HepG2 (cell line): ENCODE results near the gene NKIRAS1. TPM values are rescaled to one million over a fixed set of nuclear protein-coding genes. Genes with fewer than 3 reads are reported as not detected.

Experiments
- ATAC-seq: fragments of 200-7000 bp; cut with Tn5 transposase; 3 replicates; pipeline ENCODE4 v1.9.1; 2020; ENCODE audit warnings: mild to moderate bottlenecking, moderate library complexity
- BruUV-seq: library from RNA; stranded (reverse); fragments of 400-500 nt; replicated peaks from 2 replicates; lab custom pipeline; 2021; lab: Mats Ljungman, UMichigan
- CTCF ChIA-PET: fragments of 300-600 bp; formaldehyde crosslinking; extraction: SDS; loops from one replicate; lab custom pipeline; 2021; ENCODE audit warnings: low total read pairs, inconsistent platforms, low intra/inter-chr PET ratio; lab: Yijun Ruan, JAX
- POLR2A ChIA-PET: fragments of 350-600 bp; sonication (Branson Sonifier 250); formaldehyde crosslinking; loops from one replicate; lab custom pipeline; 2020; ENCODE audit warnings: antibody characterized with exemption, inconsistent platforms; lab: Yijun Ruan, JAX
- DNase-seq: peaks from one replicate; pipeline ENCODE4 v3.0.0-alpha.2; 2015; ENCODE audit warnings: low spot score
- FAIRE-seq: peaks from 3 replicates; lab custom pipeline; 2011; peaks lifted over from hg19 to GRCh38; lab: Jason Lieb, UNC
- H2AFZ ChIP-seq: one replicate; pipeline ENCODE4 v1.6.1; 2011; ENCODE audit warnings: low read length, inconsistent platforms
- H3K27ac ChIP-seq: fragments of 300-600 bp; 3 replicates; pipeline ENCODE4 v1.8.0; 2011; ENCODE audit warnings: mixed run types, mild to moderate bottlenecking, mixed read lengths, low read length, inconsistent platforms; ENCODE audit not compliant: insufficient read depth; ENCODE audit errors: extremely low read length
- H3K27me3 ChIP-seq, 2 experiments: fragments of 200-600 bp in 1 of 2; 2 replicates in 1 of 2; 3 replicates in 1 of 2; pipeline versions ENCODE4 v1.6.0 to v1.8.0; 2011; ENCODE audit warnings: low read length in 2 of 2, mild to moderate bottlenecking in 2 of 2, moderate library complexity in 2 of 2, inconsistent platforms in 1 of 2; ENCODE audit not compliant: insufficient read depth in 2 of 2, control insufficient read depth in 1 of 2
- H3K36me3 ChIP-seq, 2 experiments: fragments of 200-600 bp in 1 of 2; replicated peaks in 1 of 2; 2 replicates in 1 of 2; 3 replicates in 1 of 2; pipeline versions ENCODE4 v1.5.1 to v1.8.0; 2011; ENCODE audit warnings: low read length in 2 of 2, inconsistent platforms in 1 of 2; ENCODE audit not compliant: insufficient read depth in 2 of 2, control insufficient read depth in 1 of 2
- H3K4me1 ChIP-seq: 2 replicates; pipeline ENCODE4 v1.5.1; 2012; ENCODE audit warnings: low read length, inconsistent platforms; ENCODE audit not compliant: insufficient read depth
- H3K4me2 ChIP-seq: 2 replicates; pipeline ENCODE4 v1.6.0; 2011; ENCODE audit warnings: low read depth, low read length, inconsistent platforms
- H3K4me3 ChIP-seq, 3 experiments: fragments of 200-600 bp in 1 of 3; sonication (generic), shearing (Covaris generic) in 1 of 3; replicated peaks in 1 of 3; 2 replicates each; pipeline ENCODE4 v1.5.1; 2011 to 2016; ENCODE audit warnings: low read length in 3 of 3, inconsistent platforms in 2 of 3, low read depth in 2 of 3, mild to moderate bottlenecking in 2 of 3, control low read depth in 1 of 3, mixed read lengths in 1 of 3; ENCODE audit not compliant: insufficient read depth in 1 of 3
- H3K79me2 ChIP-seq: one replicate; pipeline ENCODE4 v1.6.1; 2011; ENCODE audit warnings: low read length, inconsistent platforms; ENCODE audit not compliant: insufficient read depth
- H3K9ac ChIP-seq: 2 replicates; pipeline ENCODE4 v1.6.0; 2011; ENCODE audit warnings: mild to moderate bottlenecking, low read depth, low read length, inconsistent platforms; ENCODE audit not compliant: insufficient read depth
- H3K9me3 ChIP-seq: 2 replicates; pipeline ENCODE4 v1.5.1; 2012; ENCODE audit warnings: mild to moderate bottlenecking, low read length
- H4K20me1 ChIP-seq: 2 replicates; pipeline ENCODE4 v1.6.0; 2011; ENCODE audit warnings: inconsistent platforms, mild to moderate bottlenecking, low read length, moderate library complexity; ENCODE audit not compliant: insufficient read depth
- CBX2 ChIP-seq, 2 experiments: fragments of 200-600 bp in 1 of 2; sonication (generic); formaldehyde crosslinking in 1 of 2; IDR thresholded peaks; 2 replicates each; pipeline versions ENCODE4 v1.7.0 to v1.8.1; 2018 to 2022; ENCODE audit warnings: low read depth in 2 of 2, low read length in 1 of 2, mild to moderate bottlenecking in 1 of 2, missing genetic modification reagents in 1 of 2
- MLLT10 ChIP-seq: sonication (generic); formaldehyde crosslinking; IDR thresholded peaks from 2 replicates; pipeline ENCODE4 v1.4.0; 2020; ENCODE audit warnings: missing genetic modification reagents
- MLXIP ChIP-seq: sonication (generic); formaldehyde crosslinking; IDR thresholded peaks from 2 replicates; pipeline ENCODE4 v1.9.0; 2021; ENCODE audit warnings: missing genetic modification reagents, borderline replicate concordance
- TBP ChIP-seq: sonication (generic); formaldehyde crosslinking; IDR thresholded peaks from 2 replicates; pipeline ENCODE4 v1.5.0; 2020; ENCODE audit warnings: missing genetic modification reagents
- XRCC5 ChIP-seq: fragments of 200-400 bp; formaldehyde crosslinking; optimal IDR thresholded peaks from 2 replicates; pipeline ENCODE3; 2017; ENCODE audit warnings: mild to moderate bottlenecking, low read length
- YEATS4 ChIP-seq: sonication (generic); formaldehyde crosslinking; IDR thresholded peaks from 2 replicates; pipeline ENCODE4 v1.4.0; 2020; ENCODE audit warnings: missing genetic modification reagents, borderline replicate concordance
- ZNF253 ChIP-seq: sonication (generic); formaldehyde crosslinking; IDR thresholded peaks from 2 replicates; pipeline ENCODE4 v1.8.0; 2022; ENCODE audit warnings: mild to moderate bottlenecking, missing genetic modification reagents, borderline replicate concordance
- ZNF264 ChIP-seq: sonication (generic); formaldehyde crosslinking; IDR thresholded peaks from 2 replicates; pipeline ENCODE4 v1.4.0; 2020; ENCODE audit warnings: missing genetic modification reagents
- ZNF329 ChIP-seq: sonication (generic); formaldehyde crosslinking; IDR thresholded peaks from 2 replicates; pipeline ENCODE4 v1.9.0; 2021; ENCODE audit warnings: low read depth, mild to moderate bottlenecking, missing genetic modification reagents
- ZNF34 ChIP-seq: sonication (generic); formaldehyde crosslinking; IDR thresholded peaks from 2 replicates; pipeline ENCODE4 v1.4.0; 2020; ENCODE audit warnings: mild to moderate bottlenecking, missing genetic modification reagents, borderline replicate concordance
- ZNF614 ChIP-seq: IDR thresholded peaks from 2 replicates; pipeline ENCODE4 v1.6.1; 2018; ENCODE audit warnings: missing biosample characterization, missing genetic modification reagents, inconsistent platforms, borderline replicate concordance
- ZNF619 ChIP-seq: sonication (generic); formaldehyde crosslinking; IDR thresholded peaks from 2 replicates; pipeline ENCODE4 v1.4.0; 2020; ENCODE audit warnings: mild to moderate bottlenecking, missing genetic modification reagents
- WGBS: methylation state at CpG from one replicate; pipeline ENCODE4 v1.1.6; 2017; ENCODE audit warnings: low lambda C conversion rate; 5-methylcytosine and 5-hydroxymethylcytosine counted together
- in situ Hi-C: cut with HindIII; loops from 2 replicates; pipeline ENCODE4 v1.10.0; 2017; ENCODE audit warnings: low pct_unique_long_range_greater_than_20kb; ENCODE audit not compliant: extremely low pct_ligation_motif_present
- intact Hi-C: fragments of 100-400 bp; cut with micrococcal nuclease; formaldehyde crosslinking; loops from one replicate; pipeline ENCODE4 v1.10.0; 2022; ENCODE audit not compliant: unreplicated experiment
- polyA plus RNA-seq, 8 experiments: library from polyadenylated mRNA; depleted of rRNA in 3 of 8; stranded (reverse) in 7 of 8; unstranded in 1 of 8; fragments of >200 nt; fragmentation: Illumina TruSeq in 4 of 8; extraction: Trizol in 4 of 8; gene quantifications; 2 replicates each; pipeline versions ENCODE4 v1.2.1 to v1.2.3, GENCODE V29; 2011 to 2016; ENCODE audit warnings: low read depth in 4 of 8, missing spikeins in 1 of 8, mixed read lengths in 1 of 8; ENCODE audit not compliant: insufficient read depth in 1 of 8
- total RNA-seq, 5 experiments: library from RNA; depleted of rRNA; stranded (reverse); fragments of >200 nt; fragmentation: Illumina TruSeq; extraction: Trizol; gene quantifications; 2 replicates each; pipeline ENCODE4 v1.2.3, GENCODE V29; 2016; ENCODE audit warnings: low read depth in 1 of 5

The NKIRAS1 gene
- total and polyA plus RNA-seq, 2 of the 13 experiments (the other 11 are each of a cell fraction or from before 2014, with no cell fraction given), result 4.3 to 8.0 TPM

- TF ChIP-seq ZNF34, result no peak
- TF ChIP-seq YEATS4, result no peak
- TF ChIP-seq ZNF614 (CRISPR knock-in tag), result no peak
- no peak for TF ChIP-seq MLXIP
- TF ChIP-seq MLLT10 (CRISPR knock-in tag), result no peak
Measured at GRCh38 chr3:23845326-23846216, 71.2 kb downstream of the NKIRAS1 start (continued).

DNA sequence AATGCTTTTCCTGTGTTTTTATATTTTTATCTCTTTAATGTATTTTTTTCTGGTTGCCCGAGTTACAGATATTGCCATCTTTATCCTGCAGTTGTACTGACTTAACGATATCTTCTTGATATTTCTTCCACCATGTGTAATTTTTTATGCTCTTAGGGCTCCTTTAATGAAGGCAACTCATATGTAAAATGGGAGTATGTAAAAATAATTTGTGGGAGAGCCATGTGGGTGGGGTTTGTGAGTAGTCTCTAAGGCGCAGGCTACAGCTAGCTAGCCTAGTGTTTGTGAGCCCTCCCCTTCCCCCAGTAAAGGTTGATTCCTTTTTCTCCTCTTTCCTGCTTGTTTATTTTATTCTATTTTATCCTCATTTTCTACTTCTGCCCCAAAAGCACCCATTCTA, 72.9 kb downstream of the NKIRAS1 start:
- Histone ChIP-seq H3K79me2 (peaks cover 59% of the 10 kb centered on the region), H3K9me3 (no peaks in the 10 kb centered on the region), H3K9ac (no peak overlapping the region), H3K36me3 (no peaks in the 10 kb centered on the region; a peak in 1 of 5 replicates), H3K27ac (no peak overlapping the region), H4K20me1 (peaks cover 18% of the 10 kb centered on the region; the same call in 1 of the 2 replicates), H3K27me3 (no peaks in the 10 kb centered on the region), H3K4me1 (peaks cover 17% of the 10 kb centered on the region), H2AFZ (no peak overlapping the region), H3K4me2 (no peak overlapping the region), H3K4me3 (no peak overlapping the region)
- WGBS, result 98% methylated on average over 3 of the region's 3 CpGs
- DNase-seq, result no peak
- POLR2A ChIA-PET, result interaction anchor here (0.8 kb wide), 1 partner anchor 73 kb away, joined by 3 read pairs; the partner anchor contains the start of genes NKIRAS1 and RPL15
- ATAC-seq, result no peak
- FAIRE-seq, result no peak
- no TSS peak for BruUV-seq
- in situ Hi-C loops, result no loop called here
- no peak for TF ChIP-seq ZNF264
- no peak for TF ChIP-seq CBX2 (IDR thresholded peaks at IDR 0.05; ENCODE audit: low read depth, low read length)
- TF ChIP-seq CBX2 (CRISPR knock-in tag; IDR thresholded peaks at IDR 0.05; ENCODE audit: low read depth), result no peak
- TF ChIP-seq ZNF619 (CRISPR knock-in tag), result no peak
- TF ChIP-seq TBP (CRISPR knock-in tag), result no peak
- TF ChIP-seq ZNF329 (CRISPR knock-in tag), result no peak
- TF ChIP-seq ZNF253 (CRISPR knock-in tag), result no peak
- TF ChIP-seq XRCC5, result no peak
- TF ChIP-seq, all 625 proteins: peak for 0
- intact Hi-C loops, result no loop called here
- CTCF ChIA-PET, result no interaction called here
